HL-60/S4 treated with retinoic acid at 250 ng/mL for 4 days and 3 days (cell line): ENCODE results near the gene AFF1.
"Not testable (repeated sequence)": the region's sequence is repeated elsewhere in the genome, so short reads cannot be mapped to it uniquely, and the experiment has no call there.

Source experiments
- in situ Hi-C: fragments of 300-500 bp; cut with MboI; formaldehyde crosslinking; loops from 2 replicates; pipeline ENCODE4 v1.7.0; 2022; ENCODE audit warnings: low sequenced_read_pairs

AFF1 gene

GRCh38 chr4:87053176-87053658 lies 118.4 kb downstream of the AFF1 start:
- in situ Hi-C loops = no loop called here

GRCh38 chr4:87053802-87054767 lies 119.3 kb downstream of the AFF1 start:
- in situ Hi-C loops = no loop called here

- in situ Hi-C loops = no loop called here
Observed at GRCh38 chr4:87054900-87055299, 120.1 kb downstream of the AFF1 start.

- in situ Hi-C loops = no loop called here
Observed at GRCh38 chr4:87055311-87055710, 120.5 kb downstream of the AFF1 start.

GRCh38 chr4:87056881-87057280 lies 122.1 kb downstream of the AFF1 start:
- in situ Hi-C loops = no loop called here

GRCh38 chr4:87057835-87058355 lies 123.1 kb downstream of the AFF1 start:
- in situ Hi-C loops = no loop called here

- in situ Hi-C loops = no loop called here
Observed at GRCh38 chr4:87058356-87059073, 123.7 kb downstream of the AFF1 start.

- in situ Hi-C loops = no loop called here
Observed at GRCh38 chr4:87060957-87061356, 126.1 kb downstream of the AFF1 start.

- in situ Hi-C loops = no loop called here
Observed at GRCh38 chr4:87065021-87065420, 130.2 kb downstream of the AFF1 start.

- in situ Hi-C loops = no loop called here
Observed at GRCh38 chr4:87066403-87067123, 131.8 kb downstream of the AFF1 start.

- in situ Hi-C loops = no loop called here
Observed at GRCh38 chr4:87067124-87067885, 132.5 kb downstream of the AFF1 start.

- in situ Hi-C loops = no loop called here
Observed at GRCh38 chr4:87068583-87069021, 133.8 kb downstream of the AFF1 start.

GRCh38 chr4:87069037-87069742 lies 134.4 kb downstream of the AFF1 start:
- in situ Hi-C loops = no loop called here

GRCh38 chr4:87071401-87071800 lies 136.6 kb downstream of the AFF1 start:
- in situ Hi-C loops = no loop called here

- in situ Hi-C loops = not testable (repeated sequence)
Observed at GRCh38 chr4:87072545-87072944, 137.7 kb downstream of the AFF1 start.

- in situ Hi-C loops = no loop called here
Observed at GRCh38 chr4:87073199-87074120, 138.6 kb downstream of the AFF1 start.

GRCh38 chr4:87074121-87074488 lies 139.3 kb downstream of the AFF1 start:
- in situ Hi-C loops = no loop called here

GRCh38 chr4:87075876-87076275 lies 141.1 kb downstream of the AFF1 start:
- in situ Hi-C loops = no loop called here
